ENCODE measurements around the gene SPC24. TPM values are rescaled to one million over a fixed set of nuclear protein-coding genes. Genes with fewer than 3 reads are reported as not detected.
"Not testable (repeated sequence)": the region's sequence is repeated elsewhere in the genome, so short reads cannot be mapped to it uniquely, and the experiment has no call there.

Gene SPC24
- total RNA-seq, 4 donors from 2014 or later = 1.4 to 6.6 (median 3.4) TPM

- peak overlapping the region; percentile 97 to 100 (median 98) for H3K27ac ChIP-seq (replicated peaks in 1 of 4)
These were observed 14.7 kb downstream of the SPC24 start for GRCh38 chr19:11140896-11141295.

DNA sequence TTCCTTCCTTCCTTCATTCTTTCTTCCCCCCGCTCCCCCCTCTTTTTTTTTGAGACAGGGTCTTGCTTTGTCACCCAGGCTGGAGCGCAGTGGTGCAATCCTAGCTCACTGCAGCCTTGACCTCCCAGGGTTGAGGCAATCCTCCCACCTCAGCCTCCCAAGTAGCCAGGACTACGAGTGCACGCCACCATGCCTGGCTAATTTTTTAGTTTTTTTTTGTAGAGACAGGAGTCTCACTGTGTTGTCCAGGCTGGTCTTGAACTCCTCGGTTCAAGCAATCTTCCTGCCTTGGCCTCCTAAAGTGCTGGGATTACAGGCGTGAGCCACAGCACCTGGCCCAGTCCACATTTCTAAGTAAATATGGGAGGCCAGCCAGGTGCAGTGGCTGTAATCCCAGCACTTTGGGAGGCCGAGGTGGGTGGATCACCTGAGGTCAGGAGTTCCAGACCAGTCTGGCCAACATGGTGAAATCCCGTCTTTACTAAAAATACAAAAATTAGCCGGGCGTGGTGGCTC is 15.5 kb downstream of the SPC24 start:
- H3K4me1 ChIP-seq = peaks cover 64 to 81% (median 74%) of the 10 kb centered on the region in 4 donors
- WGBS = 69% methylated on average over 10 of the region's 10 CpGs

More at GRCh38 chr19:11140896-11141295, 14.7 kb downstream of the SPC24 start:
- Histone ChIP-seq H3K4me1 (peaks cover 64 to 81% (median 74%) of the 10 kb centered on the region in 4 donors), H3K9me3 (peaks cover 0 to 3% (median 0%) of the 10 kb centered on the region in 4 donors), H3K36me3 (no peaks in the 10 kb centered on the region), H3K4me3 (no peak overlapping the region), H3K27me3 (no peaks in the 10 kb centered on the region)
- intact Hi-C loops (cut with DNase I) = no loop called here
- 93% methylated on average over 9 of the region's 9 CpGs for WGBS
- no peak for DNase-seq (ENCODE audit: extremely low spot score)
- TF ChIP-seq POLR2A (IDR thresholded peaks at IDR 0.05; ENCODE audit: low read depth) = no peak
- TF ChIP-seq EP300 (IDR thresholded peaks at IDR 0.05) = no peak
- TF ChIP-seq, protein P1, sequence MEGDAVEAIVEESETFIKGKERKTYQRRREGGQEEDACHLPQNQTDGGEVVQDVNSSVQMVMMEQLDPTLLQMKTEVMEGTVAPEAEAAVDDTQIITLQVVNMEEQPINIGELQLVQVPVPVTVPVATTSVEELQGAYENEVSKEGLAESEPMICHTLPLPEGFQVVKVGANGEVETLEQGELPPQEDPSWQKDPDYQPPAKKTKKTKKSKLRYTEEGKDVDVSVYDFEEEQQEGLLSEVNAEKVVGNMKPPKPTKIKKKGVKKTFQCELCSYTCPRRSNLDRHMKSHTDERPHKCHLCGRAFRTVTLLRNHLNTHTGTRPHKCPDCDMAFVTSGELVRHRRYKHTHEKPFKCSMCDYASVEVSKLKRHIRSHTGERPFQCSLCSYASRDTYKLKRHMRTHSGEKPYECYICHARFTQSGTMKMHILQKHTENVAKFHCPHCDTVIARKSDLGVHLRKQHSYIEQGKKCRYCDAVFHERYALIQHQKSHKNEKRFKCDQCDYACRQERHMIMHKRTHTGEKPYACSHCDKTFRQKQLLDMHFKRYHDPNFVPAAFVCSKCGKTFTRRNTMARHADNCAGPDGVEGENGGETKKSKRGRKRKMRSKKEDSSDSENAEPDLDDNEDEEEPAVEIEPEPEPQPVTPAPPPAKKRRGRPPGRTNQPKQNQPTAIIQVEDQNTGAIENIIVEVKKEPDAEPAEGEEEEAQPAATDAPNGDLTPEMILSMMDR (IDR thresholded peaks at IDR 0.05) = no peak
- TF ChIP-seq POLR2AphosphoS5 (IDR thresholded peaks at IDR 0.05) = no peak

GRCh38 chr19:11138601-11139300 is 16.8 kb downstream of the SPC24 start:
- no peaks in the 10 kb centered on the region for H3K9me3 ChIP-seq
- no peaks in the 10 kb centered on the region for H3K27me3 ChIP-seq
- peak overlapping the region; percentile 29 to 52 (median 42) for H3K4me3 ChIP-seq
- H3K27ac ChIP-seq (replicated peaks in 1 of 4) = peak overlapping the region; percentile 97 to 100 (median 98)
- 12% methylated on average over 8 of the region's 13 CpGs for WGBS
- intact Hi-C loops (cut with DNase I) = loop anchor here (1.0 to 10.0 kb wide), 3 partner anchors 46 to 204 kb away; no protein-coding TSS in a partner anchor
- H3K4me1 ChIP-seq = peaks cover 60 to 72% (median 69%) of the 10 kb centered on the region in 4 donors
- no peaks in the 10 kb centered on the region for H3K36me3 ChIP-seq
- TF ChIP-seq POLR2AphosphoS5 (IDR thresholded peaks at IDR 0.05) (peak; percentile 69 to 78), EP300 (IDR thresholded peaks at IDR 0.05) (no peak), POLR2A (IDR thresholded peaks at IDR 0.05; ENCODE audit: low read depth) (no peak)
- TF ChIP-seq, protein P1 (IDR thresholded peaks at IDR 0.05) = no peak
- peak; percentile 95 for DNase-seq (ENCODE audit: extremely low spot score)

More for the DNA sequence above, 15.5 kb downstream of the SPC24 start:
- H3K4me3 ChIP-seq; H3K36me3 ChIP-seq; intact Hi-C loops (cut with DNase I); H3K9me3 ChIP-seq; H3K27me3 ChIP-seq; DNase-seq (ENCODE audit: extremely low spot score): not testable (repeated sequence)
- H3K27ac ChIP-seq (replicated peaks in 1 of 4) = peak overlapping the region; percentile 97 to 100 (median 98)

GRCh38 chr19:11137542-11138384 is 17.8 kb downstream of the SPC24 start:
- Histone ChIP-seq H3K4me1 (peaks cover 51 to 62% (median 60%) of the 10 kb centered on the region in 4 donors), H3K27me3 (no peaks in the 10 kb centered on the region), H3K4me3 (peak overlapping the region; percentile 29 to 52 (median 42)), H3K27ac (replicated peaks in 1 of 4) (peak overlapping the region; percentile 97 to 100 (median 98)), H3K9me3 (no peaks in the 10 kb centered on the region), H3K36me3 (peaks cover 0 to 9% (median 5%) of the 10 kb centered on the region in 4 donors)
- DNase-seq (ENCODE audit: extremely low spot score) = peak; percentile 98
- TF ChIP-seq EP300 (IDR thresholded peaks at IDR 0.05) (no peak), POLR2A (IDR thresholded peaks at IDR 0.05; ENCODE audit: low read depth) (no peak), POLR2AphosphoS5 (IDR thresholded peaks at IDR 0.05) (peak; percentile 64 to 79)
- TF ChIP-seq, protein P1 (IDR thresholded peaks at IDR 0.05) = peak in 2 of 3 experiments; percentile 93 to 95
- intact Hi-C loops (cut with DNase I) = loop anchor here (1.0 to 10.0 kb wide), 3 partner anchors 45 to 203 kb away; no protein-coding TSS in a partner anchor
- WGBS = 5% methylated on average over 17 of the region's 28 CpGs
